Activated CD4-positive, alpha-beta T cell treated with anti-CD3 and anti-CD28 coated beads, Interleukin-2, amount 50 U/mL, for 48 hours (primary cell): Measurements from ENCODE around the gene FCAMR.
A peak's percentile ranks its signal among the peaks of the same experiment; 100 is the strongest.

Source experiments
- DNase-seq, 2 experiments: peaks; one replicate each; pipeline ENCODE4 v3.0.0-alpha.2; 2020

FCAMR gene

GRCh38 chr1:206955476-206956451 lies 14.5 kb downstream of the FCAMR start:
- peak; percentile 15 to 29 for DNase-seq

- no peak for DNase-seq
These were observed 15.6 kb downstream of the FCAMR start for GRCh38 chr1:206954459-206955342.

GRCh38 chr1:206953626-206954025 lies 16.6 kb downstream of the FCAMR start:
- no peak for DNase-seq

GRCh38 chr1:206953126-206953525 lies 17.1 kb downstream of the FCAMR start:
- no peak for DNase-seq

- no peak for DNase-seq
These were observed 18.1 kb downstream of the FCAMR start for GRCh38 chr1:206952171-206952570.

- DNase-seq: no peak
These were observed 18.8 kb downstream of the FCAMR start for GRCh38 chr1:206951318-206952100.

GRCh38 chr1:206949641-206950040 lies 20.6 kb downstream of the FCAMR start:
- DNase-seq: no peak

GRCh38 chr1:206949208-206949607 lies 21.1 kb downstream of the FCAMR start:
- DNase-seq: no peak

GRCh38 chr1:206947255-206947654 lies 23.0 kb downstream of the FCAMR start:
- no peak for DNase-seq

GRCh38 chr1:206946261-206946660 lies 24.0 kb downstream of the FCAMR start, which contains the start of gene PIGR:
Gene PIGR (minus strand): TSS chr1:206946466. CDS start chr1:206940531, 5,935 bp downstream.
- no peak for DNase-seq

- no peak for DNase-seq
These were observed 24.5 kb downstream of the FCAMR start for GRCh38 chr1:206945779-206946178.

- DNase-seq: no peak
These were observed 25.6 kb downstream of the FCAMR start for GRCh38 chr1:206944703-206945102.

- no peak for DNase-seq
These were observed 28.4 kb downstream of the FCAMR start for GRCh38 chr1:206941766-206942418.

GRCh38 chr1:206940588-206940936 lies 29.7 kb downstream of the FCAMR start:
- no peak for DNase-seq

GRCh38 chr1:206939841-206940587 lies 30.2 kb downstream of the FCAMR start:
- no peak for DNase-seq

- no peak for DNase-seq
These were observed 31.1 kb downstream of the FCAMR start for GRCh38 chr1:206939131-206939530.

- DNase-seq: no peak
These were observed 32.8 kb downstream of the FCAMR start for GRCh38 chr1:206937425-206937824.

- DNase-seq: peak; percentile 63 to 70
These were observed 34.7 kb downstream of the FCAMR start for GRCh38 chr1:206935491-206936067.

- DNase-seq: peak; percentile 78 to 83
These were observed 36.8 kb downstream of the FCAMR start for GRCh38 chr1:206933333-206933945.

- no peak for DNase-seq
These were observed 38.1 kb downstream of the FCAMR start for GRCh38 chr1:206932177-206932576.

GRCh38 chr1:206931709-206932108 lies 38.6 kb downstream of the FCAMR start:
- no peak for DNase-seq
